Fibroblast of skin of right quadriceps (primary cell): ENCODE data around the gene KRT12.

ENCODE experiments used
- DNase-seq: peaks from one replicate; pipeline ENCODE4 v3.0.0-alpha.2; 2013

KRT12 gene

GRCh38 chr17:40866838-40867237, at the start of gene KRT12:
Gene KRT12 (minus strand): TSS chr17:40867223. CDS start chr17:40867186, 37 bp downstream.
- no peak for DNase-seq

DNA sequence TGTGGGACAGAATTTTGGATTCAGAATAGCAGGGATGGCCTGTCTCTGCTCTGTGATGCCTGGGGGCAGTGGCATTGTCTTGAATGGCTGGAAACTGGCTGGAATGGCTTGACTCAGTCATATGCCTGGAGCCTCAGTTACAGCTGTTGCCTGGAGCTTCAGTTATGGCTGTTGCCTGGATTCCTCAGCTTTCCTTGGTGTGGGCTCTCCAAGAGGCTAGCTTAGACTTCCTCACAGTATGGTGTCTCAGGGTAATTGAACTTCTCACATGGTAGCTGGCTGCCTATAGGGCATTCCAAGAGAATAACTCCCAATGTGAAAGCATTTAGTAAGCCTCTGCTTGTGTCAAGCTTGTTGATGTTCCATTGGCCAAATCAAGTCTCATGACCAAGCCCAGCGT, 49.3 kb upstream of the KRT12 start:
- DNase-seq = no peak

DNA sequence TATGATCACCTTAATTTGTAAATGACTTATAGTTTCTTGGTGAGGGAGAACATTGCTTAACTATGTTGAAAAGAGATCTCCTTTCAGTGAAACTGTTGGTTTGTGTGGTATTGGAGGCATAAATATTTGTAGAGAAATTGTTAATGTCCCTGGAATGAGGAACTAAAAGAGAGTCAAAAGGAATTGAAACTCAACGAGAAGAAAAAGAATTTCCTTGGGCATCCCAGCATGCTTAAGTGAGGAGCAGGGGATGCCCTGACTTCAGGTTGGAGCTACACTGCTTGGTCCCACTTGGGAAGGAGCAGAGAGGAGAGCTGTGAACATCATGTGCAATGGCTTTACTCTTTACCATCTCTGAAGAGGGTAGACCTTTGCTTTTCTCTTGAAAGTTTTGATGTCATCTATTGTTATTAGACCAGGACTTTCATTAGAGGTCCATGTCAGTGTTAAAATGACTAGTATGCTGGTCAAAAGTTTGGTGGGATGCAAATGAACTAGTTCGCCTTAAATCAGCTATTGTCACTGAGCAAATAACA, 48.8 kb upstream of the KRT12 start:
- peak; percentile 75 for DNase-seq

DNA sequence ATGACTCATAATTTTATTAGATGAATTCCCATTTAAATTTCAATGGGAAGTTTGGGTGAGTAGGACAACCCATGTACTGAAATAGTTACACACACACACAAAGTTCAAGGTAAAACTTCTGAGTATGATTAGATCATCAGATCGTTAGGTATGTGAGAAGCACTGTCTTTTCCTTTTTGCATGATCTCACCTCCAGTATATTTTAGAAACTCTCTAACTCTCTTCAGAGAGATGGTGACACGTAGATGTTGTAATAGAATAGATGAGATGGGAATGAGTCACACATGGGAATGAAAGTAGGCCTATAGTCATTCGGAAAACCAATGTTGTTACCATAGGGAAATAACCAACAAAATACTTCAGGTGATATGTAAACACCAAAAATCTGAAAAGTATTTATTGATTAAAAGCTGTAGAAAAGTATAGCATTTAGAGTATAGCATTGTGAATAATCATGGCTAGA, 48.2 kb upstream of the KRT12 start:
- peak; percentile 97 for DNase-seq

GRCh38 chr17:40914075-40914855, 47.2 kb upstream of the KRT12 start:
- no peak for DNase-seq

DNA sequence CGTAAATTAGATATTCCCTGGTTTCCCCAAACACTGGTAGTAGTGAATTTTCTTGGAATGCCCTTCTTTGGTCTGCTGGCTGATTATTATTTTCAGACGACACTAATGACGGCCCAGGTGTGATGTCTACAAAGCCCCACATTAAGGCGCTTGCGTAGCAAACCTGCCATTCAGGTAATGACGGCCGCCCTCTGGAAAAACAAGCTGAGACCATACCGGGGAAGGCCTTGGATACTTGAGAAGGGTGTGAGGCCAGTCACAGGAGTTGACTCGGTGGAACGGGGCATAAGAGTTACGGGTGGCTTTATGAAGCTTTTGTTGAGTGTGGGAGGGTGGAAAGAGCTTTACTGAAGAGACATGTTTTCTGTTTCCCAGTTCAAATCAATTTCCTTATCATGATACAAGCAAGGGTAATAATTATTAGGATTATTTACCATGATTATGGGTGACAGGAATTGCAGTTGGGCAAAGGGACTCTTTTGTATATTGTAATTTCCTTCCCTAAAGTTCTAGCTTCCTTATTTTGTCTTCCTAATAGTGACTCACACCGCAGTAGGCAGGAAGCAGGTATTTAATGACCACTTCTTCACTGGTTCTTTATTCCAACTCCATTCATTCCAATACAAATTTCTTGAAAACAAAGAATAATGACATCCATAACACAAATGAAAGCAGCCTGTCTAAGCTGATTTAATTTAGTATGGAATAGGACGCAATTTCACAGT, 45.6 kb upstream of the KRT12 start:
- DNase-seq = no peak

GRCh38 chr17:40910441-40910841, 43.4 kb upstream of the KRT12 start:
- DNase-seq = peak; percentile 92

GRCh38 chr17:40909755-40910154, 42.7 kb upstream of the KRT12 start:
- DNase-seq = peak; percentile 75

DNA sequence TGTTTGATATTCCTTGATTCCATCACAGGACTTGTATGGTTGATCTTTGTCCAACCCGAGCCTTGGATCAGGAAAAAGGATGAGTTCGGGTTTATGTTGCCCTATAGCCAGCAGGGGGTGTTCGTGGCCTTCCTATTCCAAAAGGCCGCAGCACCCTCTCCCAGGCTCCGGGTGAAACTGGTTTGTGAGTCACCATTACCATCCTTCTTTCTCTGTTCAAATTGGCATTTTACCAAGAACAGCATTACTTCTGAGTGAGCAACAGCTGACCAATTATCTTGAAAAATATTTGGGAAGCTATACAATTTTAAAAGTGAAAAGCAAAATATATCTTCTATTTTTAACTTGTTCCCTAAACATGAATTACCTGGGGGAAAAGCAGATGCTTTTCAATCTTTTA, 42.3 kb upstream of the KRT12 start:
- peak; percentile 98 for DNase-seq

- DNase-seq = no peak
Observed at GRCh38 chr17:40906613-40907012, 39.6 kb upstream of the KRT12 start.

- DNase-seq = no peak
Observed at GRCh38 chr17:40905370-40905769, 38.3 kb upstream of the KRT12 start.

DNA sequence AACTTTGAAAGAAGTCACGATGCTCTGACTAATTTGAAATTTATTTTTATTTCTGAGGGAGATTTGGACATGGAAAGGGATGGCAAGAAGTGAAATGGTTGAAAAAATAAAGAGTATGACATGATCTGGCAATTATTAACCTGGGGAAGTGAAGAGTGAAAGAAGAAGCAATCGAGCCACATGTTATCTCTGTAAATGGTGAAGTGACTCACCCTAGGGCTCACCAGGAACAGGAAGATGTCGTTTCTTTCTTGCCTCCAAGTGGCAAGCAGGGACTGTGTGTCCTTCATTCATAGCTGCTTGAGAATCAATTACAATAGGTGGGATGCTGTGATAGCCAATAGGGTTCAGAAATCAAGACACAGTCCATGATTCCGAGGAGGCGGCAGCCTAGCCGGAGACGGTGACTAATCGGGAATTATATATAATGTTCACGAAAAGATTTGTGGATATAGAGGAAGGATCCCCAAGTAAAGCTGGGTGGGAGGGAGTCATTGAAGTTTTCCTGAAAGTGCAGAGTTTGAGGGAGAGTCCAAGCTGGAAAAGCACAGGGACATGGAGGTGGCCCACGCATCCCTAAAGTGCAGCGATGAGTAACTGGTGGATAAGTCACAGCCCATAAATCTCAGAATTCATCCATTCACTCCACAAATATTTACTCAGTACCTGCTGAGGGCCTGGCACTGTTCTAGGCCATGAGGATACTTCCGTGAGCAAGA, 36.3 kb upstream of the KRT12 start:
- peak; percentile 66 for DNase-seq

- DNase-seq = no peak
Observed at GRCh38 chr17:40902498-40902897, 35.5 kb upstream of the KRT12 start.

GRCh38 chr17:40901981-40902474, 35.0 kb upstream of the KRT12 start:
- DNase-seq = peak; percentile 24

GRCh38 chr17:40900809-40901356, 33.9 kb upstream of the KRT12 start:
- no peak for DNase-seq

GRCh38 chr17:40896916-40897455, 30.0 kb upstream of the KRT12 start:
- no peak for DNase-seq

DNA sequence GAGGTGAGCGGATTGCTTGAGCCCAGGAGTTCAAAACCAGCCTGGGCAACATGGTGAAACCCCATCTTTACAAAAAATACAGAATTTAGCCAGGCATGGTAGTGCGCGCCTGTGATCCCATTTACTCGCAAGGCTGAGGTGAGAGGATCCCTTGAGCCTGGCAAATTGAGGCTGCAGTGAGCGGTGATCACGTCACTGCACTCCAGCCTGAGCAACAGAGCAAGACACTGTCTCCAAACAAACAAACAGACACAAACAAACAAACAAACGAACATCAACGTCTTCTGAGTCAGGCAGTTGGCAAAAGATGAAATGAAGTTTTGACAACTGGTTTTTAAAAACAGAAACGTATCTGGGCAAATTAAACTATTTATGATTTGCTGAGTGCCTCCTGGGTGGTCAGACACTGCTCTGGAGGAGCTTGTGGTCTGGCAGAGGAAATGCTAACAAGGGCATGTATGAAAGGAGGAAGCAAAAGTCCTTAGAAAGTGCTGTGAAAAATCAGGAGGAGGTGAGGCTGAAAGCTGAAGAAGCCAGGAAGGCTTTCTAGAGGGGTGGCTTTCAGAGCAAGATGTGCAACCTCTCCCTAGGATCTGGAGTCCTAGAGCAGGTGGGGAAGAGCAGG, 28.2 kb upstream of the KRT12 start:
- peak; percentile 37 for DNase-seq

DNA sequence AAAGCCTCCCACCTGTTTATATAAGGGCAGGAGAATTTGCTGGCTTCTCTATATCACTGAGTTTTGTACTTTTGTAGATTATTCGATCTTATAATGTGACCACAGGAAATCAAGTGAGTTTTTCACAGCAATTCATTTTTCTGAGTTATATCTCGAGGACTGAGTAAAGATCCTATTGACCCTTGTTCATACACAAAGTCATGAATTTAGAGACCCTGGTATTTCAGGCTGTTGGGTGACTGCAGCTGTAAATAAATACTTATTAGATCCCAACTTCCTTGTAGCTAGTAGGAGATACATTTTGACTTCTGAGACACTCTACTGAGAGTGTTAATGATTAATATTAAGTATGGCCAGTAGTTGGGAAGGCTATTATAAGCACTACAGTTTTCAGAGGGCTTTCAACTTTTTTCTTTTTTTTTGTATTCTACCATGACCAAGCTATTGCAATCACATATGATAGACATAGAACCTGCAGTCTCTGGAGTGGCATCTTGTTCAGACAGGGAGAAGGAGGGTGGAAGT, 21.2 kb upstream of the KRT12 start:
- no peak for DNase-seq

DNA sequence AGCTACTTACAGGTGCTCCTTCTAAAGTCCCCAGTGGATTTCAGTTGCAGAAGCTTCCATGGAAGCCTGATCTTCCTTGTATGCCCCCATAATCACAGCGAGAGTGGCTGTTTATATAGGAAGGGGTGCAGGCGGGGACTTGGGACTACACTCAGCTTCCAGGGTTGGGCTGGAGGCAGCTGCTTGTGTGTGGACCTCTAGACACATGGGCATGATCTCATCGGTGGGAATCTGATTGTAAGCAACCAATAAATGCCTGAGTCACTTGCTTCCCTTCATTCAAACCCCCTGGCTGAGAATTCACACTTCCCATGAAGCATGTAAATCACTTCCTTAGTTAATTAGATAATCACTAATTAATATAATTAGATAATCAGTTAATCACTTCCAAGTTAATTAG, 19.1 kb upstream of the KRT12 start:
- peak; percentile 11 for DNase-seq

DNA sequence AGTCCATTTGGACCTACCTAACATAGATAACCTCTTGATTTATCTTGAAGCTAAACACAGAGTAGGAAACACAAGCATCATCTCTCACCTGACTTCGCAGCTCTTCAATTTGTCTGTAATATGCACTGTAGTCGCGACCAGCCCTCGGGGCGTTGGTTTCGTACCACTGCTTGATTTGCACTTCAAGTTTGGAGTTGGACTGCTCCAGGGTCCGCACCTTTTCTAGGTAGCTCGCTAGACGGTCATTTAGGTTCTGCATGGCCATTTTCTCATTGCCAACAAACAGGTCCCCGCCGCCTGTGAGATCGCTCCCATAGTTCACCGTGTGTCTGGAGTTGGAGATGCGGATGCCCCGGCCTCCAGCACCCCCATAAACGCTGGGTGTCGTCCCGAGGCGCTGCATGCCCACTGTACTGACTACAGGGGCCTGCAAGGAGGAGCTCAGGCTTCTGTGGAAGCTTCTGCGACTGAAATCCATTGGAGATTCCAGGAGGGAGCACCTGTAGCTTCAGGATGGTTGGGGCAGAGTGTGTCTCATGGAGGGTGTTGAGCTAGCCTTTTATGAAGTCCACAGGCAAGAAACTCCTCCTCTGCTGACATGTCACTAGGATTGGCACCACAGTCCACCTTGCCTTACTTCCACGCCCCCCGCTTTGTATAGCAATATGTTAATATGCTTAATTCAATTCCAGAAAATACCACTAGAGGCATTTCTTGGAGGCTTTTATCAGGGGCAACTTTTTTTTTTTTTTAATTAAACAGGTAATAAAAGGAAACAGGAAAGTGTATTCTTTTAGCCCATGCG, 17.9 kb upstream of the KRT12 start, which contains the start of gene KRT20:
Gene KRT20, minus strand, starts transcription at position 535 of the 805 bp plus-strand sequence. Its CDS starts 57 bp downstream, at position 478.
- no peak for DNase-seq
